ENCODE results near the gene GCK.

The GCK gene

DNA sequence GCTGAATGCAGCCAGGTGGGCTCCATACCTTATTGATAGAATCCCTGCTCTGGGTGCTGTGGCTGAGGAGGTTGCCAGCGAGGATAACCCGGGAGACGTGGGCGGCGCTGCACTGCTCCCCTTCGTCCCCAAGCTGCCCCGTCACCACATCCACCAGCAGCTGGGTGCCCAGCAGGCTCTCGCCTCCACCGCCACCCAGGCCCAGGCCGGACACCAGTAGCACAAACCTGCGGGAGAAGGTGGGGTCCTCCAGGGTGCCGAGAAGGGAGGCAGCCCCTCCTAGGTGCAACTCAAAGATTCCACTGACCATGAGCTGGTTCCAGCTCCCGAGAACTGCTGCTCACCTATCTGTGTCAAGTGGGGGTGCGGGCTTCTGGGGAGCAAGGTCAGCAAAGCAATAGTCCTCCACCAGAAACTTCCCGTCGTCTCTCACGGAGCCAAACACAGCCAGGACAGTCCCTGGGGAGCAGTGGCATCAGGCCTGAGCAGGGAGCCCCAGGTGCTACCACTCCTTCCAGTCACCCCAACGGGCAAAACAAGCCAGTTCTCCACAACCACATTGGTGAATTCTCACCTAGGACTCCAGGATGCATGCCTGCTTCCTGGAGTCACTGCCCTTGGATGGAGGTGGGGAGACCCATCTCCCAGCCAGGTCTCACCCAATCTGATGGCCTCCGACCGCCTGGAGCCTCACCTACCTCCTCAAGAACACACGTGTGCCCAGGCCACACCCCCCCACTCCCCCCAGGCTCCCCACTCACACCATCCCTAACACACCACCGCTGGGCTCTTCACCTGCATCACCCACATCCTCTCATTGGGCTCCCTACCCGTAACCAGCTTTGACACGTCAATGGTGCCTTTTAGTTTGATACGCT is 72.2 kb downstream of the GCK start:
- CTCF ChIA-PET: no interaction called here
- TF ChIP-seq, protein P1, sequence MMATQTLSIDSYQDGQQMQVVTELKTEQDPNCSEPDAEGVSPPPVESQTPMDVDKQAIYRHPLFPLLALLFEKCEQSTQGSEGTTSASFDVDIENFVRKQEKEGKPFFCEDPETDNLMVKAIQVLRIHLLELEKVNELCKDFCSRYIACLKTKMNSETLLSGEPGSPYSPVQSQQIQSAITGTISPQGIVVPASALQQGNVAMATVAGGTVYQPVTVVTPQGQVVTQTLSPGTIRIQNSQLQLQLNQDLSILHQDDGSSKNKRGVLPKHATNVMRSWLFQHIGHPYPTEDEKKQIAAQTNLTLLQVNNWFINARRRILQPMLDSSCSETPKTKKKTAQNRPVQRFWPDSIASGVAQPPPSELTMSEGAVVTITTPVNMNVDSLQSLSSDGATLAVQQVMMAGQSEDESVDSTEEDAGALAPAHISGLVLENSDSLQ (IDR thresholded peaks at IDR 0.05): no peak
- TF ChIP-seq BHLHE40 (IDR thresholded peaks at IDR 0.05; ENCODE audit: borderline replicate concordance): no peak
- no peak for TF ChIP-seq ZNF384 (IDR thresholded peaks at IDR 0.05)
- no peak for TF ChIP-seq TARDBP (IDR thresholded peaks at IDR 0.05)
- no peak for TF ChIP-seq FOXM1 (IDR thresholded peaks at IDR 0.05; ENCODE audit: borderline replicate concordance)
- TF ChIP-seq LEF1 (IDR thresholded peaks at IDR 0.05; ENCODE audit: borderline replicate concordance): no peak
- no peak for TF ChIP-seq ARNT (IDR thresholded peaks at IDR 0.05)
- no peak for TF ChIP-seq CTBP1 (IDR thresholded peaks at IDR 0.05; ENCODE audit: borderline replicate concordance)
- TF ChIP-seq NFRKB (IDR thresholded peaks at IDR 0.05): no peak
- no peak for TF ChIP-seq FOXK2 (IDR thresholded peaks at IDR 0.05)
- no peak for TF ChIP-seq SUZ12 (IDR thresholded peaks at IDR 0.05)
- no peak for TF ChIP-seq FOXA1 (IDR thresholded peaks at IDR 0.05)
- no peak for TF ChIP-seq SP1 (IDR thresholded peaks at IDR 0.05)
- no peak for TF ChIP-seq ELF4 (IDR thresholded peaks at IDR 0.05)
- TF ChIP-seq L3MBTL2 (conservative IDR thresholded peaks at IDR 0.05): no peak
- TF ChIP-seq HDGF (IDR thresholded peaks at IDR 0.05; ENCODE audit: borderline replicate concordance): no peak
- POLR2A ChIA-PET: interaction anchor here (0.7 to 3.2 kb wide), 4 partner anchors 7 to 21 kb away, joined by 3 to 11 read pairs (median 4); partner anchors contain the start of gene POLD2
- no peak for DNase-seq (ENCODE audit: extremely low spot score)

- DNase-seq (ENCODE audit: extremely low spot score): no peak
- POLR2A ChIA-PET: interaction anchor here (1.0 to 3.2 kb wide), 4 partner anchors 8 to 21 kb away, joined by 3 to 11 read pairs (median 3); partner anchors contain the start of gene POLD2
- TF ChIP-seq L3MBTL2 (conservative IDR thresholded peaks at IDR 0.05): no peak
- CTCF ChIA-PET: interaction anchor here (1.8 kb wide), 1 partner anchor 44 kb away, joined by 4 read pairs; no protein-coding TSS in a partner anchor
These were observed 73.0 kb downstream of the GCK start for GRCh38 chr7:44116087-44116788.

DNA sequence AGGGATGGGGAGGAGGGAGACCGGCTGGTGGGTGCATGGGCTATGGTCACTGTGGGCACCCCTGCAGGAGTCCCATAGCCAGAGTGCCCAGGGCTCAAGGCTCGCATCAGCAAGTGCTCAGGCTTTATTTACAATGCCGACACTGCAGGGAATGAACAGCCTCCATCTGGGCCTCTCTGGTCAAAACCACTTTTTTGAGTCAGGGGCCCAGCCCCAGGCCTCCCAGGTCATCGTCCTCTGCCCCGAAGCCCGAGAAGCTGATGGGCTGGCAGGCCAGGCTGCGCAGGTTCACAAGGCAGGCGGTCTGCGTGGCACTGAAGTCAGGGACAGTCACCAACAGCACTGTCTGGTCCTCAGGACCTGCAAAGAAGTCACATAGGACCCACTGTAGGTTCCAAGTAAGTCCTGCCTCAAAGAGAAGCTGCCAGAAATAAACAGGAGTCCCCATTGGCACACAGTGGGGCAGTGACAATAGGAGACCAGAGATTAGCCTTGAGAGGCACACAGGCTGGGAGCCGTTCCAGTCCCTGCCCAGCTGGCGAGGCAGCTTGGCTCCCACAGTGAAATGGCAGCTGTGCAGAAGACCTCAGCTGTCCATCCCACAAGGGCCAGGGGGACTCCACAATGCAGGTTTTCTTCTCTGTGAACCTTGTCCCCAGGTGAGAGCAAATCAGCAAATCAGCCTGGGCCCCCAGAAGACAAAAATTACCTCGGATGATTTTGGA is 74.5 kb downstream of the GCK start:
- DNase-seq (ENCODE audit: extremely low spot score): no peak
- CTCF ChIA-PET: interaction anchor here (1.8 kb wide), 1 partner anchor 42 kb away, joined by 4 read pairs; no protein-coding TSS in a partner anchor
- POLR2A ChIA-PET: interaction anchor here (1.5 to 3.2 kb wide), 2 partner anchors 9 to 13 kb away, joined by 3 to 11 read pairs; partner anchors contain the start of gene POLD2
- TF ChIP-seq SUZ12 (IDR thresholded peaks at IDR 0.05) (no peak), FOXK2 (IDR thresholded peaks at IDR 0.05) (no peak), LEF1 (IDR thresholded peaks at IDR 0.05; ENCODE audit: borderline replicate concordance) (no peak), ZNF384 (IDR thresholded peaks at IDR 0.05) (no peak), BHLHE40 (IDR thresholded peaks at IDR 0.05; ENCODE audit: borderline replicate concordance) (no peak), FOXA1 (IDR thresholded peaks at IDR 0.05) (no peak), L3MBTL2 (conservative IDR thresholded peaks at IDR 0.05) (no peak), ARNT (IDR thresholded peaks at IDR 0.05) (no peak), HDGF (IDR thresholded peaks at IDR 0.05; ENCODE audit: borderline replicate concordance) (no peak), ELF4 (IDR thresholded peaks at IDR 0.05) (no peak), SP1 (IDR thresholded peaks at IDR 0.05) (no peak)

GRCh38 chr7:44113764-44114354 is 75.4 kb downstream of the GCK start:
- no peak for DNase-seq (ENCODE audit: extremely low spot score)
- CTCF ChIA-PET: no interaction called here
- POLR2A ChIA-PET: interaction anchor here (1.5 to 3.2 kb wide), 2 partner anchors 10 to 14 kb away, joined by 3 to 11 read pairs; partner anchors contain the start of gene POLD2
- TF ChIP-seq LEF1 (IDR thresholded peaks at IDR 0.05; ENCODE audit: borderline replicate concordance): no peak
- TF ChIP-seq SP1 (IDR thresholded peaks at IDR 0.05): no peak
- no peak for TF ChIP-seq NFRKB (IDR thresholded peaks at IDR 0.05)
- TF ChIP-seq L3MBTL2 (conservative IDR thresholded peaks at IDR 0.05): no peak
- no peak for TF ChIP-seq SUZ12 (IDR thresholded peaks at IDR 0.05)
- no peak for TF ChIP-seq CTBP1 (IDR thresholded peaks at IDR 0.05; ENCODE audit: borderline replicate concordance)
- no peak for TF ChIP-seq BHLHE40 (IDR thresholded peaks at IDR 0.05; ENCODE audit: borderline replicate concordance)
- TF ChIP-seq TARDBP (IDR thresholded peaks at IDR 0.05): no peak
- TF ChIP-seq, protein P1 (IDR thresholded peaks at IDR 0.05): no peak

GRCh38 chr7:44112997-44113763 is 76.1 kb downstream of the GCK start:
- DNase-seq (ENCODE audit: extremely low spot score): no peak
- TF ChIP-seq ZNF384 (IDR thresholded peaks at IDR 0.05): no peak
- no peak for TF ChIP-seq BHLHE40 (IDR thresholded peaks at IDR 0.05; ENCODE audit: borderline replicate concordance)
- TF ChIP-seq SP1 (IDR thresholded peaks at IDR 0.05): no peak
- no peak for TF ChIP-seq FOXM1 (IDR thresholded peaks at IDR 0.05; ENCODE audit: borderline replicate concordance)
- TF ChIP-seq L3MBTL2 (conservative IDR thresholded peaks at IDR 0.05): no peak
- TF ChIP-seq HDGF (IDR thresholded peaks at IDR 0.05; ENCODE audit: borderline replicate concordance): no peak
- no peak for TF ChIP-seq FOXA1 (IDR thresholded peaks at IDR 0.05)
- TF ChIP-seq LEF1 (IDR thresholded peaks at IDR 0.05; ENCODE audit: borderline replicate concordance): no peak
- TF ChIP-seq TARDBP (IDR thresholded peaks at IDR 0.05): no peak
- no peak for TF ChIP-seq FOXK2 (IDR thresholded peaks at IDR 0.05)
- TF ChIP-seq NFRKB (IDR thresholded peaks at IDR 0.05): no peak
- TF ChIP-seq, protein P1 (IDR thresholded peaks at IDR 0.05): no peak
- no peak for TF ChIP-seq ELF4 (IDR thresholded peaks at IDR 0.05)
- TF ChIP-seq CTBP1 (IDR thresholded peaks at IDR 0.05; ENCODE audit: borderline replicate concordance): no peak
- no peak for TF ChIP-seq SUZ12 (IDR thresholded peaks at IDR 0.05)
- TF ChIP-seq ARNT (IDR thresholded peaks at IDR 0.05): no peak
- ChIA-PET POLR2A (interaction anchor here (3.2 to 4.7 kb wide), 2 partner anchors 10 to 11 kb away, joined by 11 to 24 read pairs; partner anchors contain the start of gene POLD2), CTCF (no interaction called here)
